GM18517 (cell line): ENCODE results near the gene RIT2.

Source experiments
- ATAC-seq: cut with Tn5 transposase; IDR thresholded peaks from one replicate; pipeline ENCODE4 v1.9.1; 2021; ENCODE audit warnings: mild to moderate bottlenecking, moderate library complexity; ENCODE audit not compliant: unreplicated experiment

RIT2 gene

DNA sequence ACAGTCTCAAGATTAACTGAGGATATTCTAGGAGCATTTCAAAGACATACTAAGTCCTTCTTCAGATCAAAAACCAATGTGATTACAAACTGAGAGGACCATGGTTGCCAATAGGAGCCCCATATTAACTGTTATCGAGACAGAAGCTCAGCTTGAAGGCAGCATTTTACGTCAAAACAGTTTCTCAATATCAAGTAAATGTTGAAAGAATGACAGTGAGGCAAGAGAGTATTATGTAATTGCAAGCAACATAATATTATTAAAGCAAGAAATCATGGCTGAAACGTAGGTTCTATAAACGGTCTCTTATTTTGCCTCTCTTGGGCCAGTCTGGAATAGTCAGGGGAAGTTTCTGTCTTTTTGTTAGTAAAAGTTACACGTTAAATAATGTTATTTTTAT is 22.9 kb downstream of the RIT2 start:
- ATAC-seq: no peak

DNA sequence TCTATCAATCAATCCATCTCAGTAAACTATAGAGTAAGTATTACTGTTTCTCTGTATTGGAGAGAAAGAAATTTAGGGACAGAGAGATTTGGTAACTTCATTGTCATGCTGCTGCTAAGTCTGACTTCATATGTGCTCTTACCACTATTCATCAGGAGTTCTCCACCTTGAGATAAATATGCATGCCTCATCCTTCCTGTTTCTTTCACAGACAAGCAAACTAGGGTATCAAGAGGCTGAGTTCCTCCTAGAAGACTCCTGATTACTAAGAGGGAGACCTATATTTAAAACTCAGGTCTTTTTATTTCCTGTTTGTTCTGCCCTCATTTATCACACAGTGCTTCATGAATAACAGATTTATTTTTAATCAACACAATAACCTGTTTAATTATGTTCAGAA is 34.1 kb downstream of the RIT2 start:
- ATAC-seq: no peak

GRCh38 chr18:43080671-43081070 is 34.8 kb downstream of the RIT2 start:
- no peak for ATAC-seq

- no peak for ATAC-seq
Observed at GRCh38 chr18:43079422-43079821, 36.1 kb downstream of the RIT2 start.

DNA sequence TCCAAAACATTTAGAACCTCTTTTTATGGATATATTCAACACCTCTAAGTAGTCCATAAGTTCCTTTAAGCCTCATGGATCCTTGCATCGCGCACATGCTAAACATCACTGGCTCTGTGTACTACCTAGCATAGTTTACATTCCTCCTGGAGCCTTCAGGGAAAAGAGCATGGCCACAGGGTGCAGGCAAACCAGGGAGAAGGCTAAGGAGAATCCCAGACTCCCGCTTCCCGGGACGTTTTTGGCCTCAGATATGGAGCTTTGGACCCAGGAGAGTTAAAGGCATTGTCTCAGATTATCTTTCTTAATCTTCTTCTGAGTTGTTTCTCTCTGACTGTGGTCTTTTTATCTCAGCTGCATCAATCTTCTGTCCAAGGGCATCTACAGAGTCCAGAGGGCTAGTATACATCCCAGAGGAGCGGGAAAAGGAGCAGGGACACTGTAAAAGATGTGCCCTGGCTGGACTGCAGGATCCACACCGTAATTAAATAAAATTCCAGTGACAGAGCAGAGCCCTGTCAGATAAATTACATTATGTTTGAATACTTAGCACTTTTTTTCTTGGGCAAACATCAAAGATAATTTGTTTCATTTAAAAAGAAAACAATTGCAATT is 36.9 kb downstream of the RIT2 start:
- ATAC-seq: no peak

DNA sequence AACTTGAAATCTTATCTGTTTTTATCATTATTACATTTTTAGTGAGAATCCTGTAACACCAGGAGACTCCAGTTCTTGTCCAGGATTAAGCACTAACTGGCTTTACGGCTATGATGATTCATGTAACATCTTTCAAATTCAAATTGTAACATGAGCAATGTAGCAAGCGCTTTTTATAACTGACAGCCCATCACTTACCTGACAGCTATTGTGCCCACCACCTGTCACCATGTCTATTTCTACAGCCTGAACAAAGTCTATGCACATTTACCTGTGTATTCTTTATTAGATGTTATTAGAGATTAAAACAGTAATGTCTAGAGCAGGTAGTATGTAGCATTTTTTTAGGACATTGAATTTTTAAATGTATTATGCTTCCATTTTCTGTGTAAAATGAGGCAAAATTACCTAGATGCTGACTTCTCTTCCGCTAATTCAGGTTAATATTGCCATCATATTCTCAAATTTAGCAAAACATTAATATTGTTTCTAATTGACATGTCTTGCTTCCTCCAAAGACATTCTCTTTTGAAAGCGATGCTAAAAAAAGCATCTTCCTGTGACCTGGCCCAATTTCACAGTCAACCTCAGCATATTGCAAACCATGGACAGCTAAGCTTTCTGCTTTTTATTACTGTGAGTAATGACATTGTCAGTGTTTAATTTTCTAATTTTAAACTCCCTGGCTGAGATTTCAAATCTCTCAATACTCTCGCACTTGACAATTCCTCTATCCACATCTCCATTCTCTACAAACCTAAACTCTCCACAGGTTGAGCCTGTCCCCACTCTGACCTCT is 37.8 kb downstream of the RIT2 start:
- ATAC-seq: no peak

- ATAC-seq: no peak
Observed at GRCh38 chr18:43073771-43074170, 41.7 kb downstream of the RIT2 start.

DNA sequence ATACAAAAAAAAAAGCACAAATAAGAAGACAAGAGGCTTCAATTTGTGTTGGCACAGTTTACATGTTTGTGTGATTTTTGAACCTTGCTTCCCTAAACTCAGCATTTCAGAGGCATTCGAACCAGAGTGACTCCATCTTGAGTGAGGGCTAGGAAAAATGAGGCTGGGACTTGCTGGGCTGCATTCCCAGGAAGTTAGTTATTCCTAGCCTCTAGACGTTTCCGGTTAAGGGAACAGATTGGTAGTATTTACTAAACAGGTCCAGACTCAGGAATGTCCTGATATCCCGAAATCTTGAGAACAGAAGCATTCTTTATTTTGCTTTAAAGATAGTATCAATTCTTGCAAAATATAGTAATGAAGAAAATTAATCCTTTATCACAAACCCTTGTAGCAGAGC is 46.7 kb downstream of the RIT2 start:
- no peak for ATAC-seq

GRCh38 chr18:43067570-43067969 is 47.9 kb downstream of the RIT2 start:
- no peak for ATAC-seq

DNA sequence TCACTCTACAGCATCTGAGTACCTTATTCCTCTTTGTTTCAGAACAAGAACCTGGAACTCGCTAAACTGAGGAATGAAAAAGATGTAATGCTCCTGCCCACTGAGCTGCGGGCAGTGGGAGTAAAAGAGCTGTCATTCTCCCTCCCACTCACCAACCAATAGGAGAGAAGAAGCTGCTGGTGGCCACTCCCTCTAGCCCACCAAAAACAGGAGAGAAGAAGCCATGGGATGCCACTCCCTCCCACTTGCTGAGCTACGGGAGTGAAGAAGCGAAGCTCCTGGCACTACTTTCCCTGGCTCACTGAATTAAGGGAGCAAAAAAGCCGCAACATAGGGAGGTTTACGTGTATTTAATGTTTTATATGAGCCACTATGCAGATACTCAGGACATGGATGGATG is 53.7 kb downstream of the RIT2 start:
- no peak for ATAC-seq

- ATAC-seq: no peak
Observed at GRCh38 chr18:43061318-43061717, 54.2 kb downstream of the RIT2 start.

DNA sequence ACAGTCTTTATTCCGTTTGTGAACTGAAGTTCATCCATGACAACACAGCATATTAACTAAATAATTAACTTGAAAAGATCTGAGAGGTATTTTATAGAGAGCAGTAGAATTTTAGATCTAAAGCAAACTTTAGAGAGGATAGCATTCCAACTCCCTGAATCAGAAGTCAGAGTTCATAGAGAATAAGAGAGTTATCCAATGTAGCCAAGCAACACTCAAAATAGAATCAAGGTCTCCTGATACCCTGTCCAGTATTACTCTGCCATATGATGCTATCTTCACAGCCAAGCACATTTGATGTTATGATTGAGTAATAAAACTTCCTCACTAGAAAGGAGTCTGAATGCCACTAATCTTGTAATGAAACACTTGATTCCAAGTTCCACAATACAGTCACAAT is 55.5 kb downstream of the RIT2 start:
- ATAC-seq: no peak

DNA sequence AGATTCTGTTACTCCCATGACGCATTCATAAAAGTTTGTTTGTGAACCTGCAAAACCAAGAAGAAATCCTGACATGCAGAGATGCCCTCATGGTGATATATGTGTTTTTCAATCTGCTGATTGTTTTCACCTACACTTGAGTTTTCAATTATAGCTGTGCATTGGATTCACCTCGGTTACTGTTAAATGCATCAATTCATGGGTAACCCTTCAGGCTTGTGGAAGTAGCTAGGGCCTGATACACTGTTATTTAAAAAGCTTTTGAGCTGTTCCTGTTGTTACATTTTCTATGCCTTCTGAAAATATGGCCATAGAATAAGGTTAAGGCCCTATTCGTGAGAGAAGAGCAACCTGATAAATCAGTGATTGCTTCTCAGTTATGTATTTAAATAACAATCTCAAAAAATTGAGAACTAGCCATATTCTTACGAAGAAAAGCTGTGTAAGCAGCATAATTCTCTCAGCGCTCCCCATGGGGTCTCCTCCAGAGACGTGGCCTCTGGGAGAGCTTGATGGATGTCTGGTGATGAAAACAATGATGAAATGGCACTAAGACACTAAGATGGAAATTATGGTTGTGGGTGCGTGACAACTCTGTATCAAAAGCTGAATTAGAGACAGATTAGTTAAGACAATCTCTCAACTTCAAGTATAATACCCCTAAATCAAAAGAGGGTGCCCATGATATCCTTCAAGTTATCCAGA is 60.5 kb downstream of the RIT2 start:
- ATAC-seq: no peak

DNA sequence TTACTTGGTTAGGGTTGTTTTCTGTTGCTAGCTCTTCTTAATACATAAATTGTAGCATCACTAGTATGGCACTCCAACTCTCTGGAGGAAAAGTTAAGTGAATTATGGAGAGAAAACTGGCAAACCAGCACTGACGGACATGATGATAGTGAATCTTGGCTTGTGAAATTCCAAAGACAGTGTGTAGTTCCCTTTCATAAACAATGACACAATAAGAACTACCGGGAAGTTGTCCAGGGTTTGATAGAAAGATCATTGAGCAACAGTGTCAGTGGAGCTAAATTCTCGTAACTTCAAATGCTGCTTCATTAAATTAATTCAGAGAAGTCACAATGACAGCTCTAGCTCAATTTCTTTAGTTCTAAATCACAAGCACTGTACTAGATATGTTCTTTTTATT is 66.5 kb downstream of the RIT2 start:
- ATAC-seq: no peak

GRCh38 chr18:43046322-43046721 is 69.2 kb downstream of the RIT2 start:
- no peak for ATAC-seq

- ATAC-seq: no peak
Observed at GRCh38 chr18:43043626-43044025, 71.9 kb downstream of the RIT2 start.

DNA sequence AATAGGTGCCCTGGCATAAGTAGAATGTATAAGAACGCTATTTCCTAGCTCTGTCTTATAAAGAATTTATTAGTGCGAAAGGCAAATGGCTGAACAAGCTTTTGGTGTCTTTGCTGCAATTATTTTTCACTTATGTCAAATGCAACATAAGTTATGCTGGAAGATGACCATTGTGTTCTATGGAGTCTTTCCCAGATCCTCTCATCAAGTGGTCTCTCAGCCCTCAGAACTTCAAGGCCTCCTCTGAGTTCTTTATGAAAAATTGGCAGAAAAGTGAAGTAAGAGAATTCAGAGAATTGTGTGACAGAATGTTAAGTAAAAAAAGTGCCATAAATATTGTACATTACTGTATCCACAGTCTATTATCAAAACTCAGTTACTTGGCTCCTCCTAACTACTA is 75.2 kb downstream of the RIT2 start:
- no peak for ATAC-seq

- ATAC-seq: no peak
Observed at GRCh38 chr18:43034683-43035500, 80.6 kb downstream of the RIT2 start.

DNA sequence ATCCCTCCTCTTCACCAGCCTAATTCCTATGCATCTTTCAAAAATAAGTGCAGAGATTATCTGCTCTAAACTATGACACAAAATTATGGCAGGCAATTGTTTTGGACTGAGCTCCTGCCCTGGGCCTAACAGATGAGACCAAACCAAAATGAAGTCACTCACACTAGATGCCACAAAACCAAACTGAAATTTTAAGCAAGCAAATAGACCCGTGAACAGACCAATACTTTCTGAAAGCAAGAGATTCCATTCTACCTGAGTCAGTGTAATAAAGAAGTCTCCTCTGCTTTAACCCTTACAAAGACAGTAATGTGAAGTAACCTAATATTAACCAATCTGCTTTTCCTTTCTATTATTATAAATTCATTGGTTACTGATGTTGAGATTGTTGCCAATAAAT is 84.3 kb downstream of the RIT2 start:
- ATAC-seq: no peak

GRCh38 chr18:43029414-43029813 is 86.1 kb downstream of the RIT2 start:
- no peak for ATAC-seq

GRCh38 chr18:43022874-43023273 is 92.6 kb downstream of the RIT2 start:
- ATAC-seq: no peak
